Upper lobe of right lung (tissue), 1 donor: ENCODE data around the gene BCAS2. TPM values are rescaled to one million over a fixed set of nuclear protein-coding genes. Genes with fewer than 3 reads are reported as not detected.

Experiments
- ATAC-seq: fragments of 200-7000 bp; cut with Tn5 transposase; one replicate; pipeline ENCODE4 v1.9.1; 2020; ENCODE audit warnings: mild to moderate bottlenecking, moderate library complexity
- DNase-seq: peaks from one replicate; pipeline ENCODE4 v3.0.0-alpha.2; 2020
- H3K27ac ChIP-seq: fragments of 200-600 bp; one replicate; pipeline ENCODE4 v1.8.0; 2022
- H3K27me3 ChIP-seq: fragments of 200-600 bp; one replicate; pipeline ENCODE4 v1.8.0; 2022; ENCODE audit warnings: mild to moderate bottlenecking
- H3K36me3 ChIP-seq: fragments of 200-600 bp; one replicate; pipeline ENCODE4 v1.8.0; 2022
- H3K4me1 ChIP-seq: fragments of 200-600 bp; one replicate; pipeline ENCODE4 v1.8.0; 2022
- H3K4me3 ChIP-seq: fragments of 200-600 bp; one replicate; pipeline ENCODE4 v1.8.0; 2022; ENCODE audit warnings: mild to moderate bottlenecking
- H3K9me3 ChIP-seq: fragments of 200-600 bp; one replicate; pipeline ENCODE4 v1.8.0; 2022
- intact Hi-C: fragments of 100-400 bp; cut with DNase I; formaldehyde crosslinking; loops from one replicate; pipeline ENCODE4 v1.11.0; 2022
- total RNA-seq: library from RNA; stranded (reverse); fragmentation: NEBNext Ultra II Directional; extraction: Animal tissue kit (Norgen Biotek cat#: 25700); gene quantifications from one replicate; pipeline ENCODE4 v1.2.1, GENCODE V29; 2021
- TF ChIP-seq, protein P1 (sequence below): fragments of 200-600 bp; IDR thresholded peaks from one replicate; pipeline ENCODE4 v1.8.0; 2022; ENCODE audit warnings: antibody characterized with exemption
- donor health status: DM: no; HTN: yes; CAD: no; lungs with severe emphysema.

Gene BCAS2
- total RNA-seq, 1 donor from 2014 or later = 26.0 TPM

DNA sequence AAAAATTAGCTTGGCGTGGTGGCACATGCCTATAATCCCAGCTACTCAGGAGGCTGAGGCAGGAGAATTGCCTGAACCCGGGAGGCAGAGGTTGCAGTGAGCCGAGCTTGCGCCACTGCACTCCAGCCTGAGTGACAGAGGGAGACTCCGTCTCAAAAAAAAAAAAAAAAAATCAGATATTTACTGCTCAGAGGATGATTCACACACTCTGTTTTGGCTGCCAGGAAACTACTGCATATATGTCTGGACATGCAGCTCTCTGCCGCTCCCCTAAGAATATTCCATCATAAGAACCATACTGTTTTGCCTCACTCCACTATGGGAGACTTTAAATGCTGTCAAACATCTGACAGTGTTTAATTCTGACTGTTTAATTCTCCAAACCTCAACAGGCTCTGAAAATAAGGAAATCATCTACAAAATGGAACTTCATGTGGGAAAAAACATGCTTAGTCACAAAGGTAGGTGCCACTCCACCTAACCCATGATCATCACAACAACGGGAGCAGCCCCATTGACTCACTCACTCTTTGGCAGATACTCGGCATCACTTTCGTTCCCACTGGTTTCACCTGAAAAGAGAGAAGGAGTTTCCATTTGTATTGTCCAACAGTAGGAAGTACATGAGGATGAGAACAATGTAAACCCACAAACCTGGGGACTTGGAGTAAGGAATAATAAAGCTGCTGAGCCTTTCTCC is 29.3 kb upstream of the BCAS2 start:
- Histone ChIP-seq H3K27ac (no peak overlapping the region), H3K4me3 (no peak overlapping the region), H3K9me3 (no peaks in the 10 kb centered on the region), H3K4me1 (no peaks in the 10 kb centered on the region), H3K27me3 (no peaks in the 10 kb centered on the region), H3K36me3 (peaks cover under 1% of the 10 kb centered on the region)
- TF ChIP-seq, protein P1, sequence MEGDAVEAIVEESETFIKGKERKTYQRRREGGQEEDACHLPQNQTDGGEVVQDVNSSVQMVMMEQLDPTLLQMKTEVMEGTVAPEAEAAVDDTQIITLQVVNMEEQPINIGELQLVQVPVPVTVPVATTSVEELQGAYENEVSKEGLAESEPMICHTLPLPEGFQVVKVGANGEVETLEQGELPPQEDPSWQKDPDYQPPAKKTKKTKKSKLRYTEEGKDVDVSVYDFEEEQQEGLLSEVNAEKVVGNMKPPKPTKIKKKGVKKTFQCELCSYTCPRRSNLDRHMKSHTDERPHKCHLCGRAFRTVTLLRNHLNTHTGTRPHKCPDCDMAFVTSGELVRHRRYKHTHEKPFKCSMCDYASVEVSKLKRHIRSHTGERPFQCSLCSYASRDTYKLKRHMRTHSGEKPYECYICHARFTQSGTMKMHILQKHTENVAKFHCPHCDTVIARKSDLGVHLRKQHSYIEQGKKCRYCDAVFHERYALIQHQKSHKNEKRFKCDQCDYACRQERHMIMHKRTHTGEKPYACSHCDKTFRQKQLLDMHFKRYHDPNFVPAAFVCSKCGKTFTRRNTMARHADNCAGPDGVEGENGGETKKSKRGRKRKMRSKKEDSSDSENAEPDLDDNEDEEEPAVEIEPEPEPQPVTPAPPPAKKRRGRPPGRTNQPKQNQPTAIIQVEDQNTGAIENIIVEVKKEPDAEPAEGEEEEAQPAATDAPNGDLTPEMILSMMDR = no peak
- intact Hi-C loops = no loop called here
- no peak for ATAC-seq
- no peak for DNase-seq

GRCh38 chr1:114609826-114610225 is 28.4 kb upstream of the BCAS2 start:
- intact Hi-C loops = no loop called here
- no peak overlapping the region for H3K4me3 ChIP-seq
- no peak overlapping the region for H3K27ac ChIP-seq

GRCh38 chr1:114609026-114609425 is 27.6 kb upstream of the BCAS2 start:
- no peak for DNase-seq
- H3K4me1 ChIP-seq = no peaks in the 10 kb centered on the region
- H3K9me3 ChIP-seq = no peaks in the 10 kb centered on the region
- ATAC-seq = no peak
- intact Hi-C loops = no loop called here
- TF ChIP-seq, protein P1 = no peak
- no peak overlapping the region for H3K27ac ChIP-seq
- no peaks in the 10 kb centered on the region for H3K27me3 ChIP-seq
- H3K36me3 ChIP-seq = peaks cover 5% of the 10 kb centered on the region
- H3K4me3 ChIP-seq = no peak overlapping the region

More at GRCh38 chr1:114609826-114610225, 28.4 kb upstream of the BCAS2 start:
- Histone ChIP-seq H3K9me3 (no peaks in the 10 kb centered on the region), H3K36me3 (peaks cover 5% of the 10 kb centered on the region), H3K4me1 (no peaks in the 10 kb centered on the region), H3K27me3 (no peaks in the 10 kb centered on the region)
- no peak for ATAC-seq
- TF ChIP-seq, protein P1 = no peak
- no peak for DNase-seq

DNA sequence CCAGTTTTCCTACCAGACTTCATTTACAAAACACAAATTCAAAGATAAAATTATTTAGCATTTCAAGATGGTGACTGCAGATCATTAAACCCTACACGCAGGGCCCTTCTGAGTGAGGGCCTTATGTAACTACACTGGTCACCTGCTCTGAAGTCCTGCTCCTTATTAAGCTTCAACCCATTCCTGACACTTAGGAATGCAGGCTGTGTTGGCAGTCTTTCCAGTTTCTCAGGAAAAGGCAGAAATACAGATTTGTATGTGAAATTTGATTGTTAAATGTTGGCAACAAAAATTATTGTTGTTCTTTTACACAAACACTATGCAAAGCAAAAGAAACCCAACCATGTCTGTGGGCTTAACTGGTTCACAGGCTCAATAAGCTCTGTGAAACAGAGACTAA is 25.8 kb upstream of the BCAS2 start:
- intact Hi-C loops = no loop called here
- TF ChIP-seq, protein P1 = no peak
- ATAC-seq = no peak
- Histone ChIP-seq H3K36me3 (peaks cover 5% of the 10 kb centered on the region), H3K27me3 (no peaks in the 10 kb centered on the region), H3K27ac (no peak overlapping the region), H3K4me3 (no peak overlapping the region), H3K9me3 (no peaks in the 10 kb centered on the region), H3K4me1 (no peaks in the 10 kb centered on the region)
- DNase-seq = no peak

DNA sequence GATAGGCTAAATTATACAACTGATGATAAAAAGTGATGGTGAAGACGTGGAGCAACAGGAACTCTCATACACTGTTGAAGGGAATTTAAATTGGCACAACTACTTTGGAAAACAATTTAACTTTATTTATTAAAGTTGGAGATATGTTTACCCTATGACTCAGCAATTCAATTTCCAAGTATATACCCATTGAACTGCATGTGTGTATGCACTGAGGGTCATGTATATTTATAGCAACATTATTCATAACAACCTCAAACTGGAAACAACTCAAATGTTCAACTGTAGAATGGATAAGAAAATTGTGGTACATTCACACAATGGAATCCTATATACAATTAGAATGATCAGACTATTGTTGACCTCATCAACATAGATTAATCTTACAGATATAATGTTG is 16.5 kb upstream of the BCAS2 start:
- Histone ChIP-seq H3K9me3 (no peaks in the 10 kb centered on the region), H3K27me3 (no peaks in the 10 kb centered on the region), H3K4me1 (no peaks in the 10 kb centered on the region), H3K4me3 (no peak overlapping the region), H3K36me3 (peaks cover 33% of the 10 kb centered on the region), H3K27ac (no peak overlapping the region)
- intact Hi-C loops = no loop called here
- TF ChIP-seq, protein P1 = no peak
- DNase-seq (no peak), ATAC-seq (no peak)
